Stimulated activated naive CD4-positive, alpha-beta T cell treated with Interleukin-2 at 50 U/mL for 16 hours (primary cell): ENCODE data around the gene KCNK15.

ENCODE experiments used
- DNase-seq: peaks from one replicate; lab custom pipeline; 2025; lab: John Stamatoyannopoulos, UW

Gene KCNK15

GRCh38 chr20:44715499-44716308, 30.0 kb upstream of the KCNK15 start:
- no peak for DNase-seq

DNA sequence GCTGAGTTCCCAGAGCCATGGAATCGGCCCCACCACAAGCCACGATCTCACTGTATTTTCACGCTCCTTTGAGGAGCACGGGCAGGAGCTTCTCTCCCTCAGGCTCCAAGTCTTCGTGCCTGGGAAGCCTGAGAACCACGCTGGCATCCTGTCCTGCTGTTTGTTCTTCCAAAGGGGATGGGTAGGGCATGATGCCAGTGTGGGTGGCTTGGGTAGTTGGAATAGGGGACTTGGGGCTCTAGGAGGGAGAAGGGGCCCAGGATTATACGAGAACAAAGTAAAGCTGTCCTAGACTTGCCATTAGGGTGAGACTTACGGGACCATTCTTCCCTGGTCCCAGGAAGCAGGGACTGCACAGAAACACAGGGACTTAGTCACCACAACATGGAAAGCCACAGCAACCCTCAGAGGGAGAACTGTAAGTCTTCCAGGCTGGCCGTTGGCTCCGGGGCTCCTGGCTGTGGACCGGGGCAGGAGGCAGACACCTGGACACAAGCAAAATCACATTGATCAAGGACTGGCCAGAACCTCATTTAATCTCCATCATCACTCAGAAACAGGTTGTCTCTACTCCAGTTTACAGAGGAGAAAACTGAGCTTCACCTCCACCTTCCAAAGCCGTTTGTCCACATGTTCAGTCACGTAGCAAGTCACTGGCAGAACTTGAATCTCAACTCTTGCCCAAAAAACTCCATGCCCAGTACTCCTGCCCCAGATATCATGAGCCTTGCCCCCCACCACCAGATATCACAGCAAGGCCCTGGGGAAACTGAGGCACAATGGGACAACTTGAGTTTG, 29.2 kb upstream of the KCNK15 start:
- DNase-seq = no peak

- no peak for DNase-seq
Measured at GRCh38 chr20:44717986-44718385, 27.7 kb upstream of the KCNK15 start.

DNA sequence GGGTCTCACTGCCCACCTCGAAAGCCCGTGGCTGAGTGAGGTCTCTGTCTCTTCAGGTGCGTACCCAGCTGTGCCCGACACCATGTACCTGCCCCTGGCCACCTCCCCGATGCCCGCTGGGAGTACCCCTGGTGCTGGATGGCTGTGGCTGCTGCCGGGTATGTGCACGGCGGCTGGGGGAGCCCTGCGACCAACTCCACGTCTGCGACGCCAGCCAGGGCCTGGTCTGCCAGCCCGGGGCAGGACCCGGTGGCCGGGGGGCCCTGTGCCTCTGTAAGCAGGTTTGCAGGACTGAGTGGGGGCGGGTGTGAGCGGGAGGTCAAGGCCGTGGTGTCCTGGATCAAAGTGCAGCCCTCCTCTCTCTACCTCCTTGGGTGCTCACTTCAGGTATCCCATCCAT, 25.8 kb upstream of the KCNK15 start:
- DNase-seq = no peak

GRCh38 chr20:44720621-44720996, 25.1 kb upstream of the KCNK15 start:
- no peak for DNase-seq

GRCh38 chr20:44720997-44721784, 24.5 kb upstream of the KCNK15 start:
- no peak for DNase-seq

- no peak for DNase-seq
Measured at GRCh38 chr20:44721785-44722054, 23.9 kb upstream of the KCNK15 start.

- DNase-seq = no peak
Measured at GRCh38 chr20:44722990-44723389, 22.7 kb upstream of the KCNK15 start.

- DNase-seq = no peak
Measured at GRCh38 chr20:44723391-44723790, 22.3 kb upstream of the KCNK15 start.

DNA sequence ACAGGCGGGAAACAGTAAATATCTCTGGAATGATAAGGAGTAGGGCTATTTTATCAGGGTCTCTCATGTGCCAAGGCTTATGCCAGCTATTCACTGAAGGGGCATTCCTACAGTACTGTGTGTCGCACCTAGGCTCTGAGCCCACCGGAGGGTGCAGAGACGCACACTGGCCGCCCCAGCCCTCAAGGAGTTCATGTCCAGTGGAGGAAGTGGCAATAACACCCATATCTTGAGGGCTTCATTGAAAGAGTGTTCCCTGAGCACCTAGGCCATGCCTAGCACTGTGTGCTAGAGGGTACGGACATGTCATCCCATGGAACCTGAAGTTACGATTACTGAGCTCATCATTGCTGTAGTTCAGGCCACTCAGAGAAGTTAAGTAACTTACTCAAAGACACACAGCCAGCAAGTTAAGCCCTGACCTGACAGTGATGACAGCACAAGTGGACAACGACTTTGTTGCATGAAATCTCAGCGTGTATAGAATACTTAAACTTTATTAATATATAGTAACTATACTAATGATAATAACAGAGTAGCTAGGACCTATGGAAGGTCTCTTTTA, 21.8 kb upstream of the KCNK15 start:
- no peak for DNase-seq

DNA sequence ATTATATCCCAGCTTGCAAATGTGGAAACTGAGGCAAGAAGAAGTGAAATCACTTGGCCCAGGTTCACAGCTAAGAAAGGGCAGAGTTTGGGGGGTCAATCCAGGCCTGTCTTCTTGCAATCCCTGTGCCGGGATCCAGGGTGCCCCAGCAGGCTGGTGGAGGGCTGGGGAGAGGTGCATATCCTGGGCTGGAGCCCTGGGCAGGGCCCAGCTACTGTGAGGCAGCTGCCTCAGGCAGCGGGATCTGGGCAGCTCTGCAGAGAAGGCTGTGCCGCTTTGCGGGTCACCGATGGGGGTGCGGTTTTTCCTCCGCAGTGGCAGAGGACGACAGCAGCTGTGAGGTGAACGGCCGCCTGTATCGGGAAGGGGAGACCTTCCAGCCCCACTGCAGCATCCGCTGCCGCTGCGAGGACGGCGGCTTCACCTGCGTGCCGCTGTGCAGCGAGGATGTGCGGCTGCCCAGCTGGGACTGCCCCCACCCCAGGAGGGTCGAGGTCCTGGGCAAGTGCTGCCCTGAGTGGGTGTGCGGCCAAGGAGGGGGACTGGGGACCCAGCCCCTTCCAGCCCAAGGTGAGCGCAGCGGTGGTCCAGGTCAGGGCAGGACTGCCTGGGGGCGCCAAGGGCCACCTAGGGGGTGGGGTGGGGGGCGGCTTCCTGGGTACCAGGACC, 21.1 kb upstream of the KCNK15 start:
- DNase-seq = no peak

- DNase-seq = no peak
Measured at GRCh38 chr20:44725837-44726236, 19.8 kb upstream of the KCNK15 start.

- DNase-seq = no peak
Measured at GRCh38 chr20:44727039-44727438, 18.6 kb upstream of the KCNK15 start.

GRCh38 chr20:44727651-44728050, 18.0 kb upstream of the KCNK15 start:
- no peak for DNase-seq

DNA sequence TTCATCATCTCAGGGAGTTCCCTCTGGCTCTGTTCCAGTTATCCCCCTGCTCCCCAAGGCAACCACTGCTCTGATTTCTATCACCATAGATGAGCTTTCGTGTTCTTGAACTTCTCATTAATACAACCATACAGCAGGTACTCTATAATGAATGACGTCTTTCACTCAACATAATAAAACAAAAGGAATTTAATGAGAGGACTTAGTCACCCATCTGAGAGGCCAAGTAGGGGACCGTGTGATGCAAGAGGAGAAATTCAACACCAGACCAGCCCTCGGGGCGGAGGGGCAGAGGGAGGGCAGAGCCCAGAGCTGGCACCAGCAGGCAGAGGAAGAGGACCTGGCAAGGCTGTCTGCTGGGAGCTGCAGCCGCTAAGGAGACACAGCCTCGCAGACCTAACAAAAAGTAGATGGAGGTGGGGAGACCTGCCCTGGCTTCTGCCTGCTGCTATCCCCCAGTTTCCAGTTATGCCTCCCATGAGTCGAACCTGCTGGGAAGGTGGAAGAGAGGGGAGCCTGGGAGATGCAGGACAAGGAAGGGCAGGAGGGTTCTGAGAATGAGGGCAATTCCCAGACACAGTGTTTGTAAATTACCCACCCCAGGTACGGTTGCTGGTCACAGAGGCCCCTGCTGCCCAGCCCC, 16.7 kb upstream of the KCNK15 start:
- DNase-seq = no peak

DNA sequence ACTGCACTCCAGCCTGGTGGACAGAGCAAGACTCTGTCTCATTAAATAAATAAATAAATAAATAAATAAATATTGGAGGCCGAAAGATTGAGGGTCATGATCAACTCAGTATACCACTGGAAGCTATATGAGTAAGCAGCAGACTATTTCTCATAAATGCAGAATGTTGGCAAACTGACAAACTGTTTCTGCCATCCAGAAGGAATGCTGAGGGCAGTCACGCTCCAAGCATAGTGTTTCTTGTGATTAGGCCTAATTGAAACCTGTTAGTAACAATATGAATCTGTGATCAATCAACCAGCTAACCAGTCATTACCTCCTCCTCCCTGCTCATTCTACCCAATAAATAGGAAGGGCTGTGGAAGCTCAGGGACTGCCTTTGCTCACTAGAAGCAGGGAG, 15.2 kb upstream of the KCNK15 start:
- no peak for DNase-seq

GRCh38 chr20:44731657-44732056, 14.0 kb upstream of the KCNK15 start:
- no peak for DNase-seq

DNA sequence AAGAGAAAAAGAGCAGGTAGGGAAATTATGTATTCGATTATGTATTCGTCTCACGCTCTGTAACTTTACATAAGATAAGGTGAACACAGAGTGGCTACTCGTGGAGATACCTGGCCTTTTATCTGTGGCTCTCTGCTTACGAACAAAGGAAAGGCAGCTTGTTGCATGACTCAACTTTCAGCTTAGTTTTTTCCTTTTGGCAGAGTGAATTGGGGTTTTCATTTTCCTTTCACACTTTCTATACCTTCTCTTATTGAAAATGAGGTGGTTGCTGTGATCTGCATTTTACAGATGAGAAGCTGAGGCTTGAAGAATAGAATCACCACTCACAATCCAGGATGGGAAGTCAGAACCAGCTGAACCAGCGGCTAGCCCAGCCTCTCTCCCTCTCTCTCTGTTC, 13.3 kb upstream of the KCNK15 start:
- DNase-seq = no peak

GRCh38 chr20:44733341-44734069, 12.2 kb upstream of the KCNK15 start:
- peak; percentile 37 for DNase-seq

- DNase-seq = no peak
Measured at GRCh38 chr20:44734938-44735337, 10.7 kb upstream of the KCNK15 start.

DNA sequence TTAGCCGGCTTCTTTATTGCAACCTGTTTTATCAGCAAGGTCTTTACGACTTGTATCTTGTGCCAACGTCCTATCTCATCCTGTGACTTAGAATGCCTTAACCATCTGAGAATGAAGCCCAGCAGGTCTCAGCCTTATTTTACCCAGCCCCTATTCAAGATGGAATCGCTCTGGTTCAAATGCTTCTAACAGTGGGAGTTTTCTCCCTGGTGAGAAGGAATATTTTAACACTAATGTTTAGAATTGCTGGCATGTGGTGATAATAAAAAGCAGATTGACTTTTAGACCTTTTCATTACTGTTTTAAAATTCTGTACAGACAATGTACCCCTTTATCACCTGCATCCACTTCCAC, 9.9 kb upstream of the KCNK15 start:
- DNase-seq = no peak
